GM21717 (cell line): ENCODE results near the gene PARVG.

ENCODE experiments used
- ATAC-seq: cut with Tn5 transposase; IDR thresholded peaks from one replicate; pipeline ENCODE4 v1.9.1; 2021; ENCODE audit warnings: mild to moderate bottlenecking, moderate library complexity; ENCODE audit not compliant: unreplicated experiment

The PARVG gene

GRCh38 chr22:44210722-44211121, 30.0 kb downstream of the PARVG start:
- no peak for ATAC-seq

- no peak for ATAC-seq
Measured at GRCh38 chr22:44211256-44211945, 30.7 kb downstream of the PARVG start.

- no peak for ATAC-seq
Measured at GRCh38 chr22:44211946-44212930, 31.5 kb downstream of the PARVG start.

- ATAC-seq, result no peak
Measured at GRCh38 chr22:44212936-44213335, 32.2 kb downstream of the PARVG start.

- ATAC-seq, result no peak
Measured at GRCh38 chr22:44213489-44214043, 32.8 kb downstream of the PARVG start.

GRCh38 chr22:44214187-44214586, 33.5 kb downstream of the PARVG start:
- no peak for ATAC-seq

- ATAC-seq, result no peak
Measured at GRCh38 chr22:44214764-44215163, 34.0 kb downstream of the PARVG start.

- ATAC-seq, result no peak
Measured at GRCh38 chr22:44215287-44215686, 34.6 kb downstream of the PARVG start.

GRCh38 chr22:44217346-44217745, 36.6 kb downstream of the PARVG start:
- ATAC-seq, result no peak

GRCh38 chr22:44218071-44218470, 37.3 kb downstream of the PARVG start:
- ATAC-seq, result no peak

GRCh38 chr22:44219101-44219870, 38.6 kb downstream of the PARVG start:
- no peak for ATAC-seq

- ATAC-seq, result no peak
Measured at GRCh38 chr22:44220727-44221680, 40.3 kb downstream of the PARVG start.

GRCh38 chr22:44221710-44222475, 41.2 kb downstream of the PARVG start:
- no peak for ATAC-seq

GRCh38 chr22:44224166-44224565, 43.4 kb downstream of the PARVG start:
- ATAC-seq, result no peak

GRCh38 chr22:44225091-44225689, 44.5 kb downstream of the PARVG start:
- ATAC-seq, result no peak

- no peak for ATAC-seq
Measured at GRCh38 chr22:44225812-44226211, 45.1 kb downstream of the PARVG start.

GRCh38 chr22:44229331-44229730, 48.6 kb downstream of the PARVG start:
- ATAC-seq, result no peak

GRCh38 chr22:44229809-44230208, 49.1 kb downstream of the PARVG start:
- no peak for ATAC-seq

- ATAC-seq, result no peak
Measured at GRCh38 chr22:44231233-44231632, 50.5 kb downstream of the PARVG start.
